ENCODE results near the gene TSPYL2. TPM values are rescaled to one million over a fixed set of nuclear protein-coding genes. Genes with fewer than 3 reads are reported as not detected.

TSPYL2 gene
- 4.9 and 18.5 TPM in 2 replicates for total RNA-seq (2014; rRNA removed; shearing (Covaris generic))

- peak; percentile 97 for DNase-seq (ENCODE audit: low read depth)
These were observed at the start of gene TSPYL2 for GRCh38 chrX:53081925-53082772. TSS of gene TSPYL2 (plus strand) at chrX:53082367. CDS start at chrX:53082499, 132 bp downstream.

GRCh38 chrX:53036149-53036548 lies 46.0 kb upstream of the TSPYL2 start:
- no peak for DNase-seq (ENCODE audit: low read depth)

DNA sequence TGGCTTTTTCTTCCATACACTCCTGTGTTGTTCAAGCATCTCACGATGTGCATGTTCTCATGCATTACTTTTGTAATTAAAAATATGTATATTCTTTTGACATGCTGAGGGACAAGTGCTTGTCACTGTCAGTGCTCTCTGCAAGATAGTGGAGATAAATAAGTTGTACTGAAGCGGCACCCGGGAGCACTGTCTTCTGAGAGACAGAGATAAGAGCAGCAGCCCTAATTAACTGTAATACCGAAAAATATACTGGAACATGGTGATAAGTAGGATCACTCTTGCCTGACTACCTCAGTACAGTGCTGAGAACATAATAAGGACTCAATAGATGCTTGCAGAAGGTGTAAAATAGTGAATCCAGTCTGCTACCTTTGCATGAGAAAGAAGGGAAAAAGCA lies 42.9 kb upstream of the TSPYL2 start:
- no peak for DNase-seq (ENCODE audit: low read depth)

DNA sequence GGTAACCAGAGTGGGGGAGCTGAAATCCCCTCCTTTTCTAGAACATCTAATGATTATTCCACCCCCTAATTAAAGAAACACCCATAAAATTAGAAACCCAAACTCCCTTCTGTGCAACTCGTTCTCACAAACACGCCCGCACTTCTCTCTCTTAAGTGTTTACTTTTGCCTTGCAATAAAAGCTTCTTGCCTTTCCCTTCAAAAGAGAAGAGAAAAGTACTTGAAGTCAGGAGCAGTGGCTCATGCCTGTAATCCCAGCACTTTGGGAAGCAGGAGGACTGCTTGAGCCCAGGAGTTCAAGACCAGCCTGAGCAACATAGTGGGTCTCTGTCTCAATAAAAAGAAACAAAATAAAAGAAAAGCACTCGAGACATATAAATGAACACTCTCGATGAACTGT lies 37.2 kb upstream of the TSPYL2 start:
- no peak for DNase-seq (ENCODE audit: low read depth)

GRCh38 chrX:53047228-53047627 lies 34.9 kb upstream of the TSPYL2 start:
- DNase-seq (ENCODE audit: low read depth), result peak; percentile 20

DNA sequence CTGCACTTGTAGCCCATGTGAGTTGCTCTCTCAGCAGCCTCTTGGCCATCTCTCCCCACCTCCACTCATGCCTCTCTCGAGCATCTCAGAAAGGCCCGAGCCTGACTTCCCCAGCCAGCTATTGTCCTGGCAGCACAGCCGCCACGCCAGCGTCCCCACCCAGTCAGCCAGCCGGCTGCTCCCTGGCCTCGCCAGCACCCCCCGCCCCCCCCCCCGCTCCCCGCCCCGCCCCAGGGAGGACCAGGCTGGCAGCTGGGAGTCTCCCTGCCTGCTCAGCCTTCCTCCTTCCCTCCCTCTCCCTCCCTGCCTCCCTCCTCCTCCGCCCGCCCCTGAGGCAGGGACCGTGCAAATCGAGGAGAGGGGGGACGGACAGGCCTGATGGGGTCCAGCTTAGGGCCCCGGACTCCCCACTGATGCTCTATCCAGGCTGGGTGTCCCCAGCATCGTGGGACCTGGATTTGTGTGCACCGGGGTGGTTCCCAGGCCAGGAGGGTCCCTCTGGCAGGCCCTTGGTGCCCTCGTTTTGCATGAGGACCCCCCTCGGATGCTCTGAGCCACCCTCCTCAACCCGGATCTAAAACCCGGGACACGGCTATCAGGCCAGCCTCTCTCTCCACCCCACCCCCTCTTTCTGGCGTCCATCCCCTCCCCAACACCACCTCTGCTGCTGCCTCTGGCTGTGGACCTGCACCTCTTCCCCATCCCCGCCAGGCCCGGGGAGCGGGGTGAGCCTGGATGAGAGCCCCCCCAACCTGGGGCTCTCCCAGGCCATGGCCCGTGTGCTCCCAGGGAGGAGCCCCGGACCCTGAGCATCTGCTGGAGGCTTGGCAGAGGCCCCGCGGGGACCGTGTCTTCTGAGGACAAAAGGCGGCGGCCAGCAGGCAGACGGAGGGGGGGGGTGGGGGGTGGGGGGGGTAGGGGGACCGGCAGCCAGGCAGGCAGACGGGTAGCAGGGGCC lies 33.7 kb upstream of the TSPYL2 start, which contains the start of gene GPR173:
TSS of gene GPR173 (plus strand) at position 621 of the 958 bp plus-strand sequence. CDS start 27,833 bp downstream, outside the sequence.
- peak; percentile 59 for DNase-seq (ENCODE audit: low read depth)

DNA sequence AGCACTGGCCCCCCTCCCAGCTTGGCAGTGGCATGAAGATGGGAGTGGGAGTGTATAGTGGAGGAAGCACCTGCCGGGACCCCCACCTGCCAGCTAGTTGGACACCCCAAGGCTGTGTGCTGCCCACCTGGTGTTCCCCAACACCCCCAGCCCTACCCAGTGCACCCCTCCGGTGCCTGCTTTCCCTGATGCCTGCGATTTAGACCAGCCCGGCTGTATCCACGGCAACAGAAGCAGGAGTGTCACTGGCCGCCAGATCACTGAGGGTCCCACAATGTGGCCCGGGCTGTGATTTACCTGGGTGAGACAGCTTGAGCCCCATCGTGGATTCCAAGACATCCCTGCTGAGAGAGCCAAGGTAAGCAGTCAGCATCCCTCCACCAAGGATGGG lies 33.0 kb upstream of the TSPYL2 start:
- no peak for DNase-seq (ENCODE audit: low read depth)

GRCh38 chrX:53050841-53051240 lies 31.3 kb upstream of the TSPYL2 start:
- no peak for DNase-seq (ENCODE audit: low read depth)

- DNase-seq (ENCODE audit: low read depth), result no peak
These were observed 26.8 kb upstream of the TSPYL2 start for GRCh38 chrX:53055244-53055849.

DNA sequence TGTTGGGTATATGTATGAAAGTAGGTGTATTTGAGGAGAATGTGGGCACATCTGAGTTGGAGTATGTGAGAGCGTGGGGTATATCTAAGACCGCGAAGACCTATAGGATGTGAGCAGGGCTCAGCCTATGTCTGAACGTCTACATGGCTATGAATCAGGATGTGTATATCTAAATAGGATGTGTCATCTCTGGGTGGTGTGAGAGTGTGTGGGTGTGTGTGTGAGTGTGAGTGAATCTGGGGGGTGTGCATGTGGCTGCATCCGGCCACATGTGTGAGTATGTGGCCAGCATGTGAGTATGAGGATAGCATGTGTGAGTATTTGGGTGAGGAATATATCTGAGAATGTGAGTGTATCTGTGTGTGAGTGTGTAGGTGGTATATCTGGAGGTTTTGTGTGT lies 25.9 kb upstream of the TSPYL2 start:
- DNase-seq (ENCODE audit: low read depth), result no peak

- peak; percentile 70 for DNase-seq (ENCODE audit: low read depth)
These were observed 17.1 kb upstream of the TSPYL2 start for GRCh38 chrX:53065104-53065503.

DNA sequence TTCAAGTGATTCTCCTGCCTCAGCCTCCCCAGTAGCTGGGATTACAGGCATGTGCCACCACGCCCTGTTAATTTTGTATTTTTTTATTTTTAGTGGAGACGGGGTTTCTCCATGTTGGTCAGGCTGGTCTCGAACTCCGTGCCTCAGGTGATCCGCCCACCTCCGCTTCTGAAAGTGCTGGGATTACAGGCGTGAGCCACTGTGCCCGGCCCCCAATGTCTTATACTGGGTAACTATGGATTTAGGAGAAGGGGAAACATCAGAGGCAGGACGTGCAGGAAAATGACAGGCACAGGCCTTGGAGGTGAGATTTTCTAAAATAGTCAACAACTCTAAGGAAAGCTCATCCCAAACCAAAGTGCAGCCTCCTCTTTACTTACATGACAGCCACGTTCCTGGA lies 11.1 kb upstream of the TSPYL2 start:
- DNase-seq (ENCODE audit: low read depth), result no peak

DNA sequence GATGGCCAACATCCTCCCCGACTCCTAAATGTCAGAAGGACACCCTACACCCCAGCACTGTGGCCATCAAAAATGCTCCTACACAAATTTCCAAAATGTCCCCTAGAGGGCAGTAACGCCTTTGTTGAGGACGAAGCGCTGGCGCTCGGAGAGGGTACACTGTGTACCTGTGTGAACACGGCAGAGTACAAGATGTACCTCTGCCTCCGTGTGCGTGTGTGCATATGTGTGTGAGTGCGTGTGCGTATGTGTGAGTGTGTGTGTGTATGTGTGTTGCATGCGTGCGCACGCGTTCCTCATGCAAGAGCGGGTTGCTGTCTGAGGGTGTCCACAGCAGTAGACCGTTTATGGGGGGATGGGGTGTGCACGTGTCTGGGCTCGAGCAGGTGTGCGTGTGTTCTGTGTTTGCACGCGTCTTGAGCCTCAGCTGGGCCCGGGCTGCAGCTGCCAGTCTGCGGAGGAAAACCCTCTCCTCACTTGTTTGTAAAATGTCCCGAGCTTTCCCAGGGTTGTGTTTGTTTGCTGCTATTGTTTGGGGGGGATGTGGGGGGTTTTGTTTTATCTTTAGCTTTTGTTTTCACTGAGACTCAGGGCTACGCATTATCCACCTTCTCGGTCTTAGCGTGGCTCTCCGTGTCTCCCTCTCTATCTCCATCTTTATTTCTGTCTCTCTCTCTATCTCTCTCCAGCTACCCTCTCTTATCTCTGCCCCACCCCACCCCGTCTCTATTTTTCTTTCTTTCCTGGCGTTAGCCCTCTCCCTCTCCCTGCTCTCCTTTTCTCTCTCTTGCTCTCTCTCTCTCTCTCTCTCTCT lies 10.4 kb upstream of the TSPYL2 start:
- DNase-seq (ENCODE audit: low read depth), result peak; percentile 78

DNA sequence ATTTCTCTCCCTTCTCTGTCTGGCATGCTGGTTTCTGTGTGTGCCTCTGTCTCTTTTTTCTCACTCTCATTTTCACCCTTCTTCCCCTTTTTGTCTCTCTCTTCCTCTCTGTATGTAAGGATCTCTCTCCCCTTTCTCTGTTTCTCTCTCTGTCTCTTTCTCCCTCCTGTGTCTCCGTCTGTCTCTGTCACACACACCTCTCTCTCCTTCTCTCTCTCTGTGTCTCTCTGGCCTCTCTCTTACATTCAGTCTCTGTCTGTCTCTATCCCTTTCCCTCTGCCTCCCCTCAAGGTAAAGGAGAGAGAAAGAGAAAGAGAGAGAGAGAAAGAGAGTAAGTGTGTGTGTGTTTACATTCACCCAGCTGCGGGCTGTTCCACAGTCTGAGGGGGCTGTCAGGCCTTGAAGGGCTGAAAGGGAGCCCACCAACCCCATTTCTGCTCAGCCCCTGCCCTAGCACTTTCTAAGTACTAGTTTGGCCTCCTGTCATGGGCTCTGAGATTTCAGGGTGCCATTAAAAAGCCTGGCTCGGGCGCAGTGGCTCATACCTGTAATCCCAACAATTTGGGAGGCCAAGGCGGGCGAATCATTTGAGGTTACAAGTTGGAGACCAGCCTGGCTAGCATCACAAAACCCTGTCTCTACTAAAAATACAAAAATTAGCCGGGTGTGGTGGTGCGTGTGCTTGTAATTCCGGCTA lies 9.6 kb upstream of the TSPYL2 start:
- DNase-seq (ENCODE audit: low read depth), result no peak

DNA sequence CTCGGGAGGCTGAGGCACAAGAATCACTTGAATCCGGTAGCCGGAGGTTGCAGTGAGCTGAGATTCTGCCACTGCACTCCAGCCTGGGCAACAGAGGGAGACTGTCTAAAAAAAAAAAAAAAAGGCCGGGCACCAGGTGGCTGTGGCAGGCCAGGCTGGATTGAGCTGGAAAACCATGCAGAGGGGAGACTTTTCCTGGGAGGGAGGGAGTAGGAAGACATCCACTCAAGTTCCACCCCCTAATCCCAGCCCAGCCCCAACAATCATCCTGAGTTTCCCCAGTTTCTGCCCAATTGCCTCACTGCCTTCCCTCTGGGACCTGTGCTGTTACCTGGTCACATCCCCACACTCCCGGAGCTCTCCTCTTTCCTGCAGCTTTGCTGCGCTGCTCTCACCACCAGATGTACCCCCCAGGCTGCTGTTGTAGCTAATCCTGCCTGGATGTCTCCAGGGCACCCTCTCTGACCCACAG lies 9.0 kb upstream of the TSPYL2 start:
- DNase-seq (ENCODE audit: low read depth), result peak; percentile 28

DNA sequence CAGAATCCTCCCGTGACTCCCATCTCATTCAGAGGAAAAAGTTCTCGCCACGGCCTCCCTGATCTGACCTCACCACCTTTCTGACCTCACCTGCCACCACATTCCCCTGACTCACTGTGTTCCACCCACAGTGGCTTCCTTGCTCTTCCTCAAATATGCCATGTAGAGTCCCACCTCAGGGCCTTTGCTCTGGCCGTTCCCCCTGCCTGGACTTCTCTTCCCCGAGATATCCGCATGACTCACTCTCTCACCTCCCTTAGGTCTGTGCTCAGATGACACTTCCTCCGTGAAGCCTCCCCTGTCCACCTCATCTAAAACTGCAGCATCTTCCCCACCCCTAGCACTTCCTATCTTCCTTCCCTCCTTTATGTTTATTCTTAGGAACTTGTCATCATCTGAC lies 7.2 kb upstream of the TSPYL2 start:
- DNase-seq (ENCODE audit: low read depth), result peak; percentile 29

- no peak for DNase-seq (ENCODE audit: low read depth)
These were observed 5.5 kb upstream of the TSPYL2 start for GRCh38 chrX:53076671-53077070.

DNA sequence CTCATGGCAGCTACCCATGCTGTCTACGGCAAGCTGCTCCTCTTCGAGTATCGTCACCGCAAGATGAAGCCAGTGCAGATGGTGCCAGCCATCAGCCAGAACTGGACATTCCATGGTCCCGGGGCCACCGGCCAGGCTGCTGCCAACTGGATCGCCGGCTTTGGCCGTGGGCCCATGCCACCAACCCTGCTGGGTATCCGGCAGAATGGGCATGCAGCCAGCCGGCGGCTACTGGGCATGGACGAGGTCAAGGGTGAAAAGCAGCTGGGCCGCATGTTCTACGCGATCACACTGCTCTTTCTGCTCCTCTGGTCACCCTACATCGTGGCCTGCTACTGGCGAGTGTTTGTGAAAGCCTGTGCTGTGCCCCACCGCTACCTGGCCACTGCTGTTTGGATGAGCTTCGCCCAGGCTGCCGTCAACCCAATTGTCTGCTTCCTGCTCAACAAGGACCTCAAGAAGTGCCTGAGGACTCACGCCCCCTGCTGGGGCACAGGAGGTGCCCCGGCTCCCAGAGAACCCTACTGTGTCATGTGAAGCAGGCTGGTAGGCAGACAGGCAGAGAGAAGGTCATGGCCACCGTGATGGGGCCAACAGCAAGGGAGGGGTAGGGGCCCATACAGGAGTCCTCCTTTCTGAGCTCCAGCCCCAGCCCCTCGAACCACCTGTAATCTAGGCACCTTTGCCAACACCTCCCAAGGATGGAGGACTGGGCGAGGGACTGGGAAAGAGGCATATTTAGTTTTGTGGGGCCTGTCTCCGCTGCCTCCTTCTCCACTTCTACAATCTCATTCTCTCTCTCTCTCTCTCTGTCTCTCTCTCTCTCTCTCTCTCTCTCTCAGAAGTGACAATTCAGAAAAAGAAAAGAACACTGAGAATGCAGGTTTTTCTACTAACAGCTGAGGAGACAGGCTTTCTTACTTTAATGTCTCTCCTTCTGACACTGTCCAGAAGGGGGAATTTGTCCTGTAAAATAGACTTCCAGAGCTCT lies 4.7 kb upstream of the TSPYL2 start:
- no peak for DNase-seq (ENCODE audit: low read depth)

- no peak for DNase-seq (ENCODE audit: low read depth)
These were observed 3.2 kb upstream of the TSPYL2 start for GRCh38 chrX:53078943-53079342.
